Lung (tissue), 12 donors: ENCODE results near the gene DAPK2. TPM values are rescaled to one million over a fixed set of nuclear protein-coding genes. Genes with fewer than 3 reads are reported as not detected.

Source experiments
- ATAC-seq: fragments of 200-7000 bp; cut with Tn5 transposase; one replicate; pipeline ENCODE4 v1.9.1; 2020; ENCODE audit warnings: moderate number of reproducible peaks; ENCODE audit not compliant: insufficient read depth, low FRiP score
- DNase-seq, 3 donors: peaks; one replicate each; pipeline ENCODE4 v3.0.0-alpha.2; 2013 to 2017
- H3K27ac ChIP-seq, 2 donors: one replicate each; pipeline ENCODE4 v1.5.1; 2013; ENCODE audit warnings: mild to moderate bottlenecking in 2 of 2, moderate library complexity in 2 of 2, control low read depth in 1 of 2, inconsistent platforms in 1 of 2, low read depth in 1 of 2, low read length in 1 of 2
- H3K27me3 ChIP-seq, 3 donors: one replicate each; pipeline ENCODE4 v1.5.1; 2013; ENCODE audit warnings: low read length in 2 of 3; ENCODE audit not compliant: control insufficient read depth in 3 of 3, insufficient read depth in 3 of 3
- H3K36me3 ChIP-seq, 4 donors: one replicate each; pipeline ENCODE4 v1.5.1; 2013; ENCODE audit warnings: low read length in 4 of 4, mild to moderate bottlenecking in 1 of 4, moderate library complexity in 1 of 4; ENCODE audit not compliant: control insufficient read depth in 4 of 4, insufficient read depth in 4 of 4
- H3K4me1 ChIP-seq, 5 donors: one replicate each; pipeline ENCODE4 v1.5.1; 2013; ENCODE audit warnings: low read length in 5 of 5, mild to moderate bottlenecking in 2 of 5, moderate library complexity in 1 of 5; ENCODE audit not compliant: control insufficient read depth in 5 of 5, insufficient read depth in 5 of 5
- H3K4me3 ChIP-seq: one replicate; pipeline ENCODE4 v1.5.1; 2013; ENCODE audit warnings: mild to moderate bottlenecking, control low read depth, moderate library complexity
- H3K9ac ChIP-seq, 2 donors: one replicate each; pipeline ENCODE4 v1.5.1; 2013; ENCODE audit warnings: low read length in 2 of 2, control low read depth in 1 of 2; ENCODE audit not compliant: insufficient read depth in 1 of 2
- H3K9me3 ChIP-seq, 4 donors: one replicate each; pipeline ENCODE4 v1.5.1; 2013; ENCODE audit warnings: low read length in 3 of 4, mild to moderate bottlenecking in 1 of 4, moderate library complexity in 1 of 4; ENCODE audit not compliant: control insufficient read depth in 4 of 4, insufficient read depth in 3 of 4
- WGBS, 2 donors: extraction: QIAGEN DNeasy Blood & Tissue Kit; methylation state at CpG; one replicate each; pipeline ENCODE4 v1.1.7; 2013; 5-methylcytosine and 5-hydroxymethylcytosine counted together
- polyA plus RNA-seq, 2 donors: library from polyadenylated mRNA; stranded (reverse); fragments of 200-250 nt; gene quantifications; one replicate each; pipeline ENCODE4 v1.2.1, GENCODE V29; 2013
- total RNA-seq, 2 donors: library from RNA; depleted of rRNA in 1 of 2; stranded (reverse); fragments of >200 nt in 1 of 2; gene quantifications; one replicate each; pipeline ENCODE4 v1.2.1, GENCODE V29; 2014 to 2021
- TF ChIP-seq, protein P1 (sequence below): IDR thresholded peaks from 2 replicates; pipeline ENCODE4 v1.5.1; 2012; ENCODE audit warnings: mild to moderate bottlenecking; ENCODE audit errors: control extremely low read depth, extremely low read depth
- donor health status: control.
- donor health status: control.
- donor health status: Bipolar disorder and iron deficiency.
- donor health status: healthy.
- donor health status: DM: yes; HTN: yes; CAD: no.

Gene DAPK2
- total and polyA plus RNA-seq, 4 donors, result 20.5 to 59.0 (median 49.1) TPM

DNA sequence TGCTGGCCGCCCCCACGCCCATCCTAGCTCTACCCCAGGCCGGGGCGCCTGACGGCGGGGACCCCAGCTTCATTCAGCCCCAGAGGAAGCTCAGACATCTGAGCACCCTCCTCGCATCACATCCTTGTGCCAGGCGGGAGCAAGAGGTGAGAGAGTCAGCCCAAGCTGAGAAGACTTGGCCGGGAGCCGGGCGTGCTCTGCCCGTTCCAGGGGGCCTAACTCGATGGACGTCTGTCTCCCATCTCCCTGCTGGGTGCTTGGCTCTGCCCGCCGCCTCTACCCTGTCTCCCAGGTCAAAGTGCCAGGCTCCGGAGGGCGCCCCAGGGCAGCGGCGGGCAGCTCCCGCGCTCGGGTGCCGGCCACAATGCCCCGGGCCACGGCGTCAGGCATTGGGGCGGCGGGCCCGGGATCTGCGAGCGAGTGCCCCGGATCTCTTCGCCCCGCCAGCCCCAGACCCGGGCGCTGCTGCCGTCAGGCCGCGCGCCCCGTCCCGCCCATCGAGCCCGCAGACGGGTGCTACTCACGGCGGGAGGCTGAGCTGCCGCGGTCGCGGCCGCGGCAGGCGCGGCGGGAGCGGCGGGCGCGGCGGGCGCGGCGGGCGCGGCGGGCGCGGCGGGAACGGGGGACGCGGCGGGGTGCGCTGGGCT is 388 bp downstream of the DAPK2 start:
- peak; percentile 14 to 35 (median 26) for DNase-seq
- peak overlapping the region; percentile 50 to 88 for H3K27ac ChIP-seq
- 9 to 20% methylated on average over 48 to 75 of the region's 76 CpGs for WGBS, 2 donors

DNA sequence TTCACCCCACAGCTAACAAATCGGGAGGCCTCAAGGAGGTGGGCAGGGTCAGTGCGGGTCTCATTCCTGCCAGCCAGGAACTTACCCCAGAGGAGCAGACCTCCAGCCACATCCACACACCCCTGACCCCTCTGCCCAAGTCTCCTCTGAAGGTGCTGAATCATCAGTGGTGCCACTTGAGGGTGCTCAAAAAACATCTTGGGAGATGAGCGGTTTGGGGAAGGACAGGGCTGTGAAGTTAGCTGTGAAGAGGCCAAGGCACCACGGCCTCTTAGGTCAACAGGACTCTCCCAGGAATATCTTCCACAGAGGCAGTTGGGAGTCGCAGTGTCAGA is 1.2 kb downstream of the DAPK2 start:
- TF ChIP-seq, protein P1, sequence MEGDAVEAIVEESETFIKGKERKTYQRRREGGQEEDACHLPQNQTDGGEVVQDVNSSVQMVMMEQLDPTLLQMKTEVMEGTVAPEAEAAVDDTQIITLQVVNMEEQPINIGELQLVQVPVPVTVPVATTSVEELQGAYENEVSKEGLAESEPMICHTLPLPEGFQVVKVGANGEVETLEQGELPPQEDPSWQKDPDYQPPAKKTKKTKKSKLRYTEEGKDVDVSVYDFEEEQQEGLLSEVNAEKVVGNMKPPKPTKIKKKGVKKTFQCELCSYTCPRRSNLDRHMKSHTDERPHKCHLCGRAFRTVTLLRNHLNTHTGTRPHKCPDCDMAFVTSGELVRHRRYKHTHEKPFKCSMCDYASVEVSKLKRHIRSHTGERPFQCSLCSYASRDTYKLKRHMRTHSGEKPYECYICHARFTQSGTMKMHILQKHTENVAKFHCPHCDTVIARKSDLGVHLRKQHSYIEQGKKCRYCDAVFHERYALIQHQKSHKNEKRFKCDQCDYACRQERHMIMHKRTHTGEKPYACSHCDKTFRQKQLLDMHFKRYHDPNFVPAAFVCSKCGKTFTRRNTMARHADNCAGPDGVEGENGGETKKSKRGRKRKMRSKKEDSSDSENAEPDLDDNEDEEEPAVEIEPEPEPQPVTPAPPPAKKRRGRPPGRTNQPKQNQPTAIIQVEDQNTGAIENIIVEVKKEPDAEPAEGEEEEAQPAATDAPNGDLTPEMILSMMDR, result no peak
- Histone ChIP-seq H3K9ac (no peak overlapping the region), H3K36me3 (no peaks in the 10 kb centered on the region), H3K4me3 (peak overlapping the region; percentile 40), H3K9me3 (no peaks in the 10 kb centered on the region), H3K27me3 (no peaks in the 10 kb centered on the region), H3K27ac (peak overlapping the region; percentile 50 to 88), H3K4me1 (peaks cover 2 to 18% (median 13%) of the 10 kb centered on the region in 5 donors)
- DNase-seq, result no peak
- 54 to 59% methylated on average over 5 of the region's 5 CpGs for WGBS, 2 donors
- ATAC-seq, result peak; percentile 17

More for the DNA sequence above, 388 bp downstream of the DAPK2 start:
- TF ChIP-seq, protein P1, result no peak
- Histone ChIP-seq H3K9me3 (no peaks in the 10 kb centered on the region), H3K9ac (no peak overlapping the region), H3K4me3 (peak overlapping the region; percentile 40), H3K4me1 (peaks cover 2 to 18% (median 17%) of the 10 kb centered on the region in 5 donors), H3K27me3 (no peaks in the 10 kb centered on the region), H3K36me3 (no peaks in the 10 kb centered on the region)
- ATAC-seq, result no peak

DNA sequence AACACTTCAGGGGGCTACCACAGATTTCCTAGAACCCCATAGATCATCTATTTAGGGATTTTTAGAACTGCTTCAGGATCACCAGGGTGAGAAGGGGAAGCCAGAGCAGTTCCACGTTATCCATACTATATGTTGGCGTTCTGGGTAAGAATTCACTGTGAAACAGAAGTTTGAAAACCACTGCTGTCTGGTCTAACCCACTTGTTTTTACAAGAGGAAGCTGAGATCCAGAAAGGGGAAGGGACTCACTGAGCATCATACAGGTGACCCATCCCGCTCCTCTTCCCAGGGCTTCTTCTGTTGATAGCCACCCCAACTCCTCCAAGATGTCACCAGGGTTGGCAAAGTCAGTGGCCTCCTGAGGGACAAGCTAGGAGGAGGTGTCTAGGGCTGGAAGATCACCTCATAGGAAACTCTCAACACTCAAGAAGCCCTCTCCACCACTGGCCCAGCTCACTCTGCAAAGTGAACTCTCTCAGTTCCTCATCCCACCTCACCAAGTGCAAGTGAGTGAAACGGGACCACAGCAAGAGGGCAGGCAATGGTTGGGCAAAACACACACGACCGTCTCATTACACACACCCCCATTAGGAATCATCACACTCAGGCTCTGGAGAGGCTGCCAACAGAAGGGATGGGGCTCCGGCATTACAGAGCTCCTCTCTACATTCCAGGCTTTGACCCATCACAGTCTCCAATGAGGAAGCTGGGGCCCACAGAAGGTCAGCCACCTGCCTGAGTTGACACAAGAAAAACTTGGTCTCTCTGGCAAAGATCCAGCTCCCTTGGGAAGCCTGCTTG is 1.8 kb downstream of the DAPK2 start:
- Histone ChIP-seq H3K4me1 (peaks cover 2 to 18% (median 13%) of the 10 kb centered on the region in 5 donors), H3K36me3 (peaks cover 0 to 4% (median 1%) of the 10 kb centered on the region in 4 donors), H3K4me3 (no peak overlapping the region), H3K27me3 (no peaks in the 10 kb centered on the region), H3K9ac (no peak overlapping the region), H3K27ac (no peak overlapping the region), H3K9me3 (no peaks in the 10 kb centered on the region)
- WGBS, 2 donors, result 35 to 65% methylated on average over 7 of the region's 7 CpGs
- peak; percentile 29 to 49 (median 36) for DNase-seq
- TF ChIP-seq, protein P1, result no peak
- ATAC-seq, result no peak
